Peyer's patch (tissue), 4 donors: ENCODE measurements around the gene FNBP1L.

Experiments
- POLR2A ChIP-seq, 2 donors: fragments of 450-650 bp; IDR thresholded peaks; one replicate each; pipeline ENCODE4 v1.5.1; 2017; ENCODE audit warnings: antibody characterized with exemption in 2 of 2, mild to moderate bottlenecking in 2 of 2, moderate library complexity in 2 of 2
- TF ChIP-seq, protein P1 (sequence below), 6 experiments: fragments of 450-650 bp in 4 of 6; fragments of 200-600 bp in 2 of 6; sonication (generic) in 1 of 6; IDR thresholded peaks; one replicate each; pipeline ENCODE4 v1.5.1; 2017 to 2019; ENCODE audit warnings: antibody characterized with exemption in 6 of 6, mild to moderate bottlenecking in 3 of 6, moderate library complexity in 1 of 6

DNA sequence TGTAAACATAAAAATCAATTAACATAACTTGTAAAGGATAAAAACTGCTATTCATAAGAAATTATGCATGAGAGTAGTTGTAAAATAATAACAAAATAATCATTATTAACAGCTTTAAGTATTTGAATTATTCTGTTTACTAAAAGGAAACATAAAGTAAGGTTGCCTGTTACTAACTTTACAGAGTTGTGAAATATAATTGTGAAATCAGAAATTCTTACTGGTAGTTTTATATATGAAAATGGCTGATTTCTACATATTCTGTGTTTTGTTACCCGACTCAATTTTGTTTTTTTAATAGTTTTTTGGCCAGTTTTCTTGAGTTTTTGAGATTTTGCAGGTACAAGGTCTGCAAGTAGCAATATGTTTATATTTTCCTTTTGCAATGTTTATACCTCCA lies 27.8 kb downstream of the FNBP1L start:
- TF ChIP-seq, protein P1, sequence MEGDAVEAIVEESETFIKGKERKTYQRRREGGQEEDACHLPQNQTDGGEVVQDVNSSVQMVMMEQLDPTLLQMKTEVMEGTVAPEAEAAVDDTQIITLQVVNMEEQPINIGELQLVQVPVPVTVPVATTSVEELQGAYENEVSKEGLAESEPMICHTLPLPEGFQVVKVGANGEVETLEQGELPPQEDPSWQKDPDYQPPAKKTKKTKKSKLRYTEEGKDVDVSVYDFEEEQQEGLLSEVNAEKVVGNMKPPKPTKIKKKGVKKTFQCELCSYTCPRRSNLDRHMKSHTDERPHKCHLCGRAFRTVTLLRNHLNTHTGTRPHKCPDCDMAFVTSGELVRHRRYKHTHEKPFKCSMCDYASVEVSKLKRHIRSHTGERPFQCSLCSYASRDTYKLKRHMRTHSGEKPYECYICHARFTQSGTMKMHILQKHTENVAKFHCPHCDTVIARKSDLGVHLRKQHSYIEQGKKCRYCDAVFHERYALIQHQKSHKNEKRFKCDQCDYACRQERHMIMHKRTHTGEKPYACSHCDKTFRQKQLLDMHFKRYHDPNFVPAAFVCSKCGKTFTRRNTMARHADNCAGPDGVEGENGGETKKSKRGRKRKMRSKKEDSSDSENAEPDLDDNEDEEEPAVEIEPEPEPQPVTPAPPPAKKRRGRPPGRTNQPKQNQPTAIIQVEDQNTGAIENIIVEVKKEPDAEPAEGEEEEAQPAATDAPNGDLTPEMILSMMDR (IDR thresholded peaks at IDR 0.05): no peak
- TF ChIP-seq POLR2A (IDR thresholded peaks at IDR 0.05): no peak
